H1 (cell line): Measurements from ENCODE around the gene RASSF3. TPM values are rescaled to one million over a fixed set of nuclear protein-coding genes. Genes with fewer than 3 reads are reported as not detected.

Source experiments
- CTCF ChIA-PET: fragments of 300-600 bp; sonication (Branson Sonifier 250); formaldehyde crosslinking; loops from one replicate; lab custom pipeline; 2021; ENCODE audit not compliant: partially characterized antibody; lab: Charles Lee
- POLR2A ChIA-PET: fragments of 300-600 bp; sonication (Branson Sonifier 250); formaldehyde crosslinking; loops from one replicate; lab custom pipeline; 2021; ENCODE audit warnings: inconsistent platforms; ENCODE audit not compliant: partially characterized antibody; lab: Charles Lee
- DNase-seq, 2 experiments: peaks; one replicate each; pipeline versions ENCODE4 v3.0.0 to v3.0.0-alpha.2; 2010 to 2022; ENCODE audit warnings: low spot score in 2 of 2, low read depth in 1 of 2, mixed read lengths in 1 of 2
- FAIRE-seq: peaks from 2 replicates; lab custom pipeline; 2011; peaks lifted over from hg19 to GRCh38; lab: Jason Lieb, UNC
- H2AFZ ChIP-seq: 2 replicates; pipeline ENCODE4 v1.8.1; 2012; ENCODE audit warnings: low read length, inconsistent platforms
- H2AK5ac ChIP-seq: 2 replicates; pipeline ENCODE4 v1.6.1; 2013; ENCODE audit warnings: low read depth, low read length
- H2BK120ac ChIP-seq: replicated peaks from 2 replicates; pipeline ENCODE3; 2013; ENCODE audit warnings: low read depth, low read length, inconsistent platforms
- H2BK12ac ChIP-seq: 2 replicates; pipeline ENCODE4 v1.6.1; 2013; ENCODE audit warnings: low read depth, low read length
- H2BK15ac ChIP-seq: 2 replicates; pipeline ENCODE4 v1.6.1; 2013; ENCODE audit warnings: low read length
- H2BK20ac ChIP-seq: 2 replicates; pipeline ENCODE4 v1.6.1; 2013; ENCODE audit warnings: low read length
- H2BK5ac ChIP-seq: 2 replicates; pipeline ENCODE4 v1.6.1; 2013; ENCODE audit warnings: low read depth, low read length
- H3K14ac ChIP-seq: 2 replicates; pipeline ENCODE4 v1.6.1; 2013; ENCODE audit warnings: inconsistent platforms; ENCODE audit not compliant: insufficient read length
- H3K18ac ChIP-seq: 2 replicates; pipeline ENCODE4 v1.6.1; 2013; ENCODE audit warnings: low read length; ENCODE audit errors: extremely low read depth
- H3K23ac ChIP-seq: 2 replicates; pipeline ENCODE4 v1.6.1; 2013; ENCODE audit warnings: inconsistent platforms; ENCODE audit not compliant: insufficient read length
- H3K23me2 ChIP-seq: 2 replicates; pipeline ENCODE4 v1.6.1; 2013; ENCODE audit warnings: low read depth, low read length
- H3K27ac ChIP-seq: 2 replicates; pipeline ENCODE4 v1.6.1; 2011; ENCODE audit warnings: low read depth, low read length, inconsistent platforms
- H3K27me3 ChIP-seq, 4 experiments: replicated peaks in 1 of 4; 1 replicate in 1 of 4; 2 replicates in 3 of 4; pipeline versions ENCODE4 v1.6.1 to v1.8.1; 2011 to 2013; ENCODE audit warnings: low read length in 3 of 4, mild to moderate bottlenecking in 3 of 4, inconsistent platforms in 2 of 4, mixed read lengths in 2 of 4, moderate library complexity in 1 of 4; ENCODE audit not compliant: control insufficient read depth in 3 of 4, insufficient read depth in 3 of 4; ENCODE audit errors: extremely low read depth in 1 of 4
- H3K36me3 ChIP-seq, 4 experiments: 2 replicates each; pipeline versions ENCODE4 v1.6.1 to v1.8.1; 2011 to 2013; ENCODE audit warnings: mild to moderate bottlenecking in 4 of 4, low read length in 3 of 4, moderate library complexity in 2 of 4, control low read depth in 1 of 4, inconsistent platforms in 1 of 4; ENCODE audit not compliant: insufficient read depth in 4 of 4, control insufficient read depth in 2 of 4
- H3K4ac ChIP-seq: replicated peaks from 2 replicates; pipeline ENCODE3; 2013; ENCODE audit warnings: low read length, low read depth, mixed read lengths, inconsistent platforms; ENCODE audit not compliant: insufficient read length
- H3K4me1 ChIP-seq, 4 experiments: replicated peaks in 1 of 4; 1 replicate in 1 of 4; 2 replicates in 3 of 4; pipeline versions ENCODE4 v1.6.1 to v1.8.1; 2011 to 2013; ENCODE audit warnings: low read length in 3 of 4, inconsistent platforms in 2 of 4, mixed read lengths in 1 of 4; ENCODE audit not compliant: insufficient read depth in 4 of 4, control insufficient read depth in 3 of 4
- H3K4me2 ChIP-seq, 2 experiments: 2 replicates each; pipeline versions ENCODE4 v1.6.1 to v1.8.1; 2011 to 2013; ENCODE audit warnings: low read depth in 2 of 2, low read length in 2 of 2, control low read depth in 1 of 2, inconsistent platforms in 1 of 2, mild to moderate bottlenecking in 1 of 2; ENCODE audit not compliant: insufficient read depth in 1 of 2
- H3K4me3 ChIP-seq, 4 experiments: fragments of 200-600, 300-600 bp in 1 of 4; sonication (generic), shearing (Covaris generic), sonication (Bioruptor Twin) in 1 of 4; 2 replicates each; pipeline versions ENCODE4 v1.5.1 to v1.8.1; 2011 to 2016; ENCODE audit warnings: low read length in 4 of 4, low read depth in 3 of 4, control low read depth in 2 of 4, inconsistent platforms in 2 of 4, mild to moderate bottlenecking in 2 of 4, mixed read lengths in 1 of 4, moderate library complexity in 1 of 4; ENCODE audit not compliant: insufficient read depth in 2 of 4; ENCODE audit errors: extremely low read depth in 1 of 4
- H3K56ac ChIP-seq: replicated peaks from 2 replicates; pipeline ENCODE3; 2013; ENCODE audit warnings: low read depth, mild to moderate bottlenecking, mixed read lengths, low read length, inconsistent platforms; ENCODE audit not compliant: insufficient read length
- H3K79me1 ChIP-seq: 2 replicates; pipeline ENCODE4 v1.6.1; 2013; ENCODE audit warnings: low read depth, low read length, control low read depth
- H3K79me2 ChIP-seq, 2 experiments: 2 replicates each; pipeline versions ENCODE4 v1.6.1 to v1.8.1; 2012 to 2013; ENCODE audit warnings: low read length in 2 of 2, mild to moderate bottlenecking in 2 of 2, inconsistent platforms in 1 of 2; ENCODE audit not compliant: insufficient read depth in 2 of 2, control insufficient read depth in 1 of 2
- H3K9ac ChIP-seq, 4 experiments: replicated peaks in 1 of 4; 1 replicate in 1 of 4; 2 replicates in 3 of 4; pipeline versions ENCODE4 v1.6.1 to v1.8.1; 2011 to 2013; ENCODE audit warnings: low read depth in 3 of 4, low read length in 3 of 4, control low read depth in 2 of 4, mild to moderate bottlenecking in 2 of 4, moderate library complexity in 2 of 4, inconsistent platforms in 1 of 4; ENCODE audit errors: extremely low read depth in 1 of 4
- H3K9me3 ChIP-seq, 2 experiments: 2 replicates each; pipeline versions ENCODE4 v1.6.1 to v1.8.1; 2012 to 2013; ENCODE audit warnings: mild to moderate bottlenecking in 2 of 2, moderate library complexity in 2 of 2, control low read depth in 1 of 2, inconsistent platforms in 1 of 2, low read depth in 1 of 2, low read length in 1 of 2, mixed read lengths in 1 of 2; ENCODE audit not compliant: insufficient read depth in 2 of 2
- H4K20me1 ChIP-seq, 2 experiments: replicated peaks in 1 of 2; 2 replicates each; pipeline versions ENCODE3 to v1.8.1; 2011 to 2013; ENCODE audit warnings: inconsistent platforms in 2 of 2, low read length in 2 of 2, mild to moderate bottlenecking in 1 of 2; ENCODE audit not compliant: insufficient read depth in 2 of 2, control insufficient read depth in 1 of 2
- H4K5ac ChIP-seq: 2 replicates; pipeline ENCODE4 v1.6.1; 2013; ENCODE audit warnings: low read length, low read depth, mixed read lengths, inconsistent platforms; ENCODE audit not compliant: insufficient read length
- H4K8ac ChIP-seq: 2 replicates; pipeline ENCODE4 v1.8.0; 2013; ENCODE audit warnings: mild to moderate bottlenecking, moderate library complexity, low read length, inconsistent platforms; ENCODE audit not compliant: insufficient read depth; ENCODE audit errors: extremely low read depth
- H4K91ac ChIP-seq: replicated peaks from 2 replicates; pipeline ENCODE3; 2013; ENCODE audit warnings: low read length, mixed read lengths, inconsistent platforms; ENCODE audit not compliant: insufficient read length
- WGBS, 2 experiments: shearing (Covaris generic) in 1 of 2; methylation state at CpG; one replicate each; pipeline versions ENCODE4 v1.1.6 to v1.1.7; 2013 to 2015; ENCODE audit warnings: low lambda C conversion rate in 2 of 2, mixed read lengths in 2 of 2, inconsistent platforms in 1 of 2, low coverage in 1 of 2, missing lambda C conversion rate in 1 of 2; ENCODE audit not compliant: insufficient replicate concordance in 2 of 2, insufficient coverage in 1 of 2, insufficient read length in 1 of 2; ENCODE audit errors: extremely low coverage in 1 of 2, missing lambda C conversion rate in 1 of 2; 5-methylcytosine and 5-hydroxymethylcytosine counted together
- polyA plus RNA-seq, 7 experiments: library from polyadenylated mRNA; depleted of rRNA in 3 of 7; stranded (reverse) in 5 of 7; unstranded in 2 of 7; fragments of >200 nt in 5 of 7; fragments of 200-250 nt in 2 of 7; gene quantifications; 1 replicate in 5 of 7; 2 replicates in 1 of 7; 4 replicates in 1 of 7; pipeline versions ENCODE4 v1.2.1 to v1.2.3, GENCODE V29; 2011 to 2013; ENCODE audit warnings: missing spikeins in 2 of 7, mixed read lengths in 2 of 7
- total RNA-seq: library from RNA; stranded (reverse); fragmentation: NEBNext Ultra II Directional; extraction: Animal tissue kit (Norgen Biotek cat#: 25700); gene quantifications from 2 replicates; pipeline ENCODE4 v1.2.1, GENCODE V29; 2021

Gene RASSF3
- total and polyA plus RNA-seq, 2 of the 8 experiments (the other 6 are each of a cell fraction or from before 2014, with no cell fraction given): 19.1 to 64.3 TPM

DNA sequence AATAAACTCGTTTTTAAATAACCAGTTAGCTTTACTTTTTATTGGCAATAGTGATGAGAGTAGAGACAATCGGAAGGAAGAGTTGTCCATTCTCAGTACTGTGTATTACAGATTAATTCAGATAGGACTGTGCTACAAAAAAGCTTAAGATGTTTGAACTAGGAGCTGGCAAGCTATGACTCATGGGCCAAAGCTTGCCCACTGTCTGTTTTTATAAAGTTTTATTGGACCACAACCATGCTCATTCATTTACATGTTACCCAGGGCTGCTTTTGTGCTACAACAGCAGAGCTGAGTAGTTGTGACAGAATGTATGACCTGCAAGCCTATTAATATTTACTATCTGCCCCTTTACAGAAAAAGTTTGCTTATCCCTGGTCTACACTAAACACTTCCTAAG is 129.5 kb downstream of the RASSF3 start:
- H3K23me2 ChIP-seq: no peaks in the 10 kb centered on the region
- POLR2A ChIA-PET: interaction anchor here (0.6 to 1.3 kb wide), 3 partner anchors 9 to 353 kb away, joined by 3 read pairs; no protein-coding TSS in a partner anchor

More for the DNA sequence above, 129.5 kb downstream of the RASSF3 start:
- Histone ChIP-seq H2BK120ac (no peak overlapping the region), H3K56ac (no peak overlapping the region), H4K5ac (no peak overlapping the region), H3K79me2 (no peaks in the 10 kb centered on the region), H2BK20ac (no peak overlapping the region), H3K27me3 (no peaks in the 10 kb centered on the region), H2BK15ac (no peak overlapping the region), H4K8ac (no peak overlapping the region), H3K4me3 (no peak overlapping the region), H3K27ac (no peak overlapping the region), H3K4me1 (no peaks in the 10 kb centered on the region), H4K20me1 (no peaks in the 10 kb centered on the region), H3K23ac (no peak overlapping the region), H3K9me3 (no peaks in the 10 kb centered on the region), H3K14ac (no peak overlapping the region), H3K9ac (no peak overlapping the region), H2BK5ac (no peak overlapping the region), H3K79me1 (no peaks in the 10 kb centered on the region), H2AK5ac (no peak overlapping the region), H3K18ac (no peak overlapping the region), H4K91ac (no peak overlapping the region), H3K4me2 (no peak overlapping the region), H3K4ac (no peak overlapping the region), H2BK12ac (no peak overlapping the region), H2AFZ (no peak overlapping the region), H3K36me3 (peaks cover 12 to 71% (median 39%) of the 10 kb centered on the region in 4 experiments)
- 85% methylated on average over 2 of the region's 2 CpGs; no CpG with 5 or more reads in 1 of the 2 experiments for WGBS, 2 experiments
- CTCF ChIA-PET: interaction anchor here (0.6 kb wide), 1 partner anchor 185 kb away, joined by 3 read pairs; no protein-coding TSS in a partner anchor
- FAIRE-seq (no peak), DNase-seq (no peak)
